ENCODE measurements around the gene TTC39B.

Gene TTC39B

GRCh38 chr9:15268782-15269181 is 38.2 kb downstream of the TTC39B start:
- Histone ChIP-seq H2AFZ (ENCODE audit: low read length) (no peak overlapping the region), H3K27me3 (ENCODE audit: insufficient read depth, low read length) (no peaks in the 10 kb centered on the region), H3K4me2 (ENCODE audit: low read length) (no peak overlapping the region), H3K9me3 (ENCODE audit: low read length) (no peaks in the 10 kb centered on the region), H3K9me2 (ENCODE audit: low read depth, low read length) (no peaks in the 10 kb centered on the region), H3K4me1 (ENCODE audit: insufficient read depth, low read length, severe bottlenecking) (no peaks in the 10 kb centered on the region), H3K4me3 (ENCODE audit: low read depth, low read length, poor library complexity, severe bottlenecking) (no peak overlapping the region), H3F3A (ENCODE audit: insufficient read depth, low read length) (no peaks in the 10 kb centered on the region), H3K79me2 (ENCODE audit: insufficient read depth, low read length) (no peaks in the 10 kb centered on the region), H4K20me1 (ENCODE audit: insufficient read depth, low read length) (no peaks in the 10 kb centered on the region), H3K36me3 (ENCODE audit: insufficient read depth, low read length) (no peaks in the 10 kb centered on the region), H3K9ac (ENCODE audit: low read length) (no peak overlapping the region), H3K27ac (ENCODE audit: low read depth, low read length, poor library complexity, severe bottlenecking) (no peak overlapping the region)
- no peak for TF ChIP-seq EZH2 (IDR thresholded peaks at IDR 0.05; ENCODE audit: borderline replicate concordance, low read length)
- TF ChIP-seq, protein P1, sequence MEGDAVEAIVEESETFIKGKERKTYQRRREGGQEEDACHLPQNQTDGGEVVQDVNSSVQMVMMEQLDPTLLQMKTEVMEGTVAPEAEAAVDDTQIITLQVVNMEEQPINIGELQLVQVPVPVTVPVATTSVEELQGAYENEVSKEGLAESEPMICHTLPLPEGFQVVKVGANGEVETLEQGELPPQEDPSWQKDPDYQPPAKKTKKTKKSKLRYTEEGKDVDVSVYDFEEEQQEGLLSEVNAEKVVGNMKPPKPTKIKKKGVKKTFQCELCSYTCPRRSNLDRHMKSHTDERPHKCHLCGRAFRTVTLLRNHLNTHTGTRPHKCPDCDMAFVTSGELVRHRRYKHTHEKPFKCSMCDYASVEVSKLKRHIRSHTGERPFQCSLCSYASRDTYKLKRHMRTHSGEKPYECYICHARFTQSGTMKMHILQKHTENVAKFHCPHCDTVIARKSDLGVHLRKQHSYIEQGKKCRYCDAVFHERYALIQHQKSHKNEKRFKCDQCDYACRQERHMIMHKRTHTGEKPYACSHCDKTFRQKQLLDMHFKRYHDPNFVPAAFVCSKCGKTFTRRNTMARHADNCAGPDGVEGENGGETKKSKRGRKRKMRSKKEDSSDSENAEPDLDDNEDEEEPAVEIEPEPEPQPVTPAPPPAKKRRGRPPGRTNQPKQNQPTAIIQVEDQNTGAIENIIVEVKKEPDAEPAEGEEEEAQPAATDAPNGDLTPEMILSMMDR (IDR thresholded peaks at IDR 0.05; ENCODE audit: low read length) = no peak

DNA sequence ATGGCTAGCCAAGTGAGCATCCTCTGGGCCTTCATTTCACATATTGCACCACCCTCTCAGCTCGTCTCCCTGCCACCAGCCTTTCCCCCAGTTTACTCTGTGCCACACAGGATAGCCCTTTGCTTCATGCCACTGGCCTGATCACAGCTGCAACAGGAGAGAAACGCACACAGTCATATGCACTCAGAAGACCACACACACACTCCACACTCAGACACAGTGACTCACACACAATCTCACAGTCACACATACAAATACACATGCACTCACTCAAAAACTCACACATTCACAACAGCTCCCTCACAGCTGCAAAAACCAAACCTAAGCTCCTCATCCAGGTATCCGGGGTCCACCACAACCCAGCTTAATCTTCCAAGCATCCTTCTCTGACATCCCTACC is 38.7 kb downstream of the TTC39B start:
- Histone ChIP-seq H3K27me3 (ENCODE audit: insufficient read depth, low read length) (no peaks in the 10 kb centered on the region), H3K4me3 (ENCODE audit: low read depth, low read length, poor library complexity, severe bottlenecking) (no peak overlapping the region), H3K79me2 (ENCODE audit: insufficient read depth, low read length) (no peaks in the 10 kb centered on the region), H3K27ac (ENCODE audit: low read depth, low read length, poor library complexity, severe bottlenecking) (no peak overlapping the region), H3F3A (ENCODE audit: insufficient read depth, low read length) (no peaks in the 10 kb centered on the region), H3K4me2 (ENCODE audit: low read length) (no peak overlapping the region), H3K9me2 (ENCODE audit: low read depth, low read length) (no peaks in the 10 kb centered on the region), H3K9ac (ENCODE audit: low read length) (no peak overlapping the region), H3K4me1 (ENCODE audit: insufficient read depth, low read length, severe bottlenecking) (no peaks in the 10 kb centered on the region), H3K9me3 (ENCODE audit: low read length) (no peaks in the 10 kb centered on the region), H3K36me3 (ENCODE audit: insufficient read depth, low read length) (no peaks in the 10 kb centered on the region), H2AFZ (ENCODE audit: low read length) (no peak overlapping the region), H4K20me1 (ENCODE audit: insufficient read depth, low read length) (no peaks in the 10 kb centered on the region)
- TF ChIP-seq, protein P1 (IDR thresholded peaks at IDR 0.05; ENCODE audit: low read length) = no peak
- TF ChIP-seq EZH2 (IDR thresholded peaks at IDR 0.05; ENCODE audit: borderline replicate concordance, low read length) = no peak

GRCh38 chr9:15264918-15265317 is 42.1 kb downstream of the TTC39B start:
- Histone ChIP-seq H2AFZ (ENCODE audit: low read length) (no peak overlapping the region), H3K9me3 (ENCODE audit: low read length) (no peaks in the 10 kb centered on the region), H3K79me2 (ENCODE audit: insufficient read depth, low read length) (no peaks in the 10 kb centered on the region), H3K9me2 (ENCODE audit: low read depth, low read length) (no peaks in the 10 kb centered on the region), H3K9ac (ENCODE audit: low read length) (no peak overlapping the region), H3K4me3 (ENCODE audit: low read depth, low read length, poor library complexity, severe bottlenecking) (no peak overlapping the region), H3K27me3 (ENCODE audit: insufficient read depth, low read length) (no peaks in the 10 kb centered on the region), H3F3A (ENCODE audit: insufficient read depth, low read length) (no peaks in the 10 kb centered on the region), H3K4me1 (ENCODE audit: insufficient read depth, low read length, severe bottlenecking) (no peaks in the 10 kb centered on the region), H4K20me1 (ENCODE audit: insufficient read depth, low read length) (no peaks in the 10 kb centered on the region), H3K4me2 (ENCODE audit: low read length) (no peak overlapping the region), H3K36me3 (ENCODE audit: insufficient read depth, low read length) (no peaks in the 10 kb centered on the region), H3K27ac (ENCODE audit: low read depth, low read length, poor library complexity, severe bottlenecking) (no peak overlapping the region)
- no peak for TF ChIP-seq EZH2 (IDR thresholded peaks at IDR 0.05; ENCODE audit: borderline replicate concordance, low read length)
- TF ChIP-seq, protein P1 (IDR thresholded peaks at IDR 0.05; ENCODE audit: low read length) = no peak

Measured in OCI-LY1 (cell line).